Coronary artery (tissue), 2 donors: ENCODE measurements around the gene AUTS2.

Experiments
- DNase-seq: peaks from one replicate; pipeline ENCODE4 v3.0.0-alpha.2; 2017; ENCODE audit warnings: low spot score
- H3K27ac ChIP-seq, 2 donors: fragments of 200-600 bp; sonication (generic); one replicate each; pipeline ENCODE4 v1.5.1; 2016 to 2019
- H3K4me3 ChIP-seq: fragments of 200-600 bp; sonication (generic); 2 replicates; pipeline ENCODE4 v1.5.1; 2016; ENCODE audit warnings: mild to moderate bottlenecking, moderate library complexity
- CTCF ChIP-seq: fragments of 200-600 bp; sonication (generic); IDR thresholded peaks from one replicate; pipeline ENCODE4 v1.5.1; 2019; ENCODE audit warnings: antibody characterized with exemption

Gene AUTS2

DNA sequence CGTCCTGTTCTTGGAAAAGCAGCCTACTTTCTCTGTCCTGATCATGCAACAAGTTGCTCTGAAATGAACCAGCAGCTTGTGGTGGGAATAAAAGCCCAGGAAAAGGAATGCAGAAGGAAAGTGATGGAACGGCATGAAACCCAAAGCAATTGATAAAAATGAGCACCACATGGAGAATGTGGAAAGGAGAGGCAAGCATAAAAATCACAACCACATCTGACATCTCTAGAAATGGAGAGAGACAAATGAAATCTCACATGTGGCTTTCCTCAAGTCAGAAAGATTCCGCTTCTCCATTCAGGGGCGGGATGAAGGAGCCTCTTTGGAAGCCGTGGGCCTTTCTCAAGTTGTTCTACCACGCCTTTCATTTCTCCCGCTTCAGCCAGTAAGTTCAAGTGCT, 902.0 kb downstream of the AUTS2 start:
- no peak for DNase-seq
- Histone ChIP-seq H3K4me3 (no peak overlapping the region), H3K27ac (no peak overlapping the region)
- no peak for TF ChIP-seq CTCF

DNA sequence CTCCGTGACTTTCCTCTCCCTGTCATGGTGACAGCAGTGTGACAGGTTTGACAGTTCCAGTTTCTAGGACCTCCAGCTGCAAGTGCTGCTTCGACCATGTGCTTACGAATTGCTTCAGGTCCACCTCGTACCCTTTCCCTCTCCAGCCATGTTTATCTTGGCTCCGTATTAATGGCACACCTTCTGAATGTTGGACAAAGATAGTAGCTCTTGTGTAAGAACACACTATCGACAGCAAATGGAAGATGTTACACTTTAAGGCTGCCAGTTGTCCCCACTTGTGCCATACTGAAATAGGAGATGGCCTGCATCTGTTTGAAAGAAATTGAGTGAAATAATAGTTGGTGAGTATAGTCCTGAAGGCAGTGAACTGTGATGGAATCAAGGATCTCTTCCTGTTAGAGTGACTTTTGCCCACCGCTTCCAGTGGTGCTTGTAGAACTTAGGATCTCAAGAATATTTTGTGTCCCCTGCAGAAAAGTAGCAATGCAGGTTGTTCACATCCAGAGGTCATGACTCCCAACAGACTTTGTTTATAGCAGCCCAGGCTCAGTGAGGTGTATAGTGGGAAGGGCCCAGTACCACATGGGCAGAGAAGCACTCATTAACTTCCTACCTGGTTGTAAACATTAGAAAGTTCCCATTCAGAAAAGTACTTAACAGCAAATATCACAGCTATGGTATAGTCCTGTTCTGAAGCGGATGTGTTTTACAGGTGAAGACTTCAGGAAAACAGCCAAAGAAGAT, 904.0 kb downstream of the AUTS2 start:
- H3K27ac ChIP-seq, result no peak overlapping the region
- no peak for DNase-seq
- no peak for TF ChIP-seq CTCF
- H3K4me3 ChIP-seq, result no peak overlapping the region

GRCh38 chr7:70504254-70504653, 906.0 kb downstream of the AUTS2 start:
- no peak for TF ChIP-seq CTCF

GRCh38 chr7:70505468-70505867, 907.2 kb downstream of the AUTS2 start:
- no peak for TF ChIP-seq CTCF
- Histone ChIP-seq H3K27ac (no peak overlapping the region), H3K4me3 (no peak overlapping the region)
- DNase-seq, result no peak

More at GRCh38 chr7:70504254-70504653, 906.0 kb downstream of the AUTS2 start:
- H3K27ac ChIP-seq, result no peak overlapping the region
- H3K4me3 ChIP-seq, result no peak overlapping the region
- no peak for DNase-seq

GRCh38 chr7:70505886-70506285, 907.6 kb downstream of the AUTS2 start:
- no peak overlapping the region for H3K27ac ChIP-seq
- H3K4me3 ChIP-seq, result no peak overlapping the region
- no peak for DNase-seq
- no peak for TF ChIP-seq CTCF

DNA sequence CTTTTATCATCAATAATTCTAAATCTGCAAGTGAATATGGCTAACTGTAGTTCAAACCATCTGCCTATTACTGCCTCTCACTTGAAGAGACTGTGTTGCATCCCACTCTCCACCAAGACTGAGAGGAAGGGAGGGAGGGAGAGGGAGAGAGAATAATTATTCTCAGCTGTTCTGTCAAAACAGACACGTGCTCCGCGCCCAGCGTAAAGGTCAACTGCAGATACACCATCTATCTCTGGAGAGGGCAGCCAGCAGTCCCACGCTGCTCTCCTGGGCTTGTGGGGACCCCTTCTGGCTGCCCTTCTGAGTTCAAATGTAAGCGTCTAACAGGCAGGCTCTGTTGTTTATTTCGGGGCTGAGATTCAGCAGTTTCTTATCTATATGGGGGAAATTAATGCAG, 908.2 kb downstream of the AUTS2 start:
- no peak for DNase-seq
- no peak overlapping the region for H3K27ac ChIP-seq
- no peak overlapping the region for H3K4me3 ChIP-seq
- no peak for TF ChIP-seq CTCF

- H3K27ac ChIP-seq, result no peak overlapping the region
- no peak overlapping the region for H3K4me3 ChIP-seq
- TF ChIP-seq CTCF, result no peak
- DNase-seq, result no peak
Observed at GRCh38 chr7:70512144-70512543, 913.9 kb downstream of the AUTS2 start.
